ENCODE results near the gene MYEOV. TPM values are rescaled to one million over a fixed set of nuclear protein-coding genes. Genes with fewer than 3 reads are reported as not detected.

The MYEOV gene
- total and polyA plus RNA-seq, 2 of the 8 experiments (the other 6 are each of a cell fraction or from before 2014, with no cell fraction given): 0.44 to 0.67 TPM

DNA sequence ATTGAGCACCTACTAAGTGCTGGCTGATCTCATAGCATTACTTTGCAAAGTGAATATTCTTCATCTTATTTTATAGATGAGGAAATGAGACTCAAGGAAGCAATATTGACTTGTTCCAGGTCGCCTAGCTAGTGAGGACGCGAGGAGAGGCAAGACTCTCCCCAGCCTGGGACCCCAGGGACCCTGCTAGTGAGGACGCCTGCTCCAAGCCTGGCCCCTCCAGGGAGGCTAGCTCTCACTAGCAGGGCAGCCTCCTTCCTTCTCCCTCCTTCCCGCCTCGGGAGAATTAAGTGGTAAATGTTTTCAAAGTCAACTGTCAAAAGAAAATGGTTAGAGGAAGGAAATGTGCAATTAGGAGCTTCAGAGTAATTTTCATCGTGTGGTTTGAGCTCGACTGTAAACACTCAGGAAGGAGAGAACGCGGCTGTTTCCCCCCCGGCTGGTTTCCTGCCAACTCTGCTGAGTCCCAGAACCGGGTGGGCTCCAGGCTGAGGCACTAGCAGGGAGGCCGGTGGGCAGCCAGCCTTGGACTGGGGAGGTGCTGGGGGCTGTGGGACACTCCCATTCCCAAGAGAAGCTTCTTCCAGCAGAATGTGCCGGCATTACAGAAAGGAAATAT, 17.9 kb downstream of the MYEOV start:
- POLR2A ChIA-PET (ENCODE audit: partially characterized antibody): interaction anchor here (0.6 to 0.8 kb wide), 2 partner anchors 62 to 63 kb away, joined by 4 read pairs; no protein-coding TSS in a partner anchor
- H3K9ac ChIP-seq (replicated peaks in 1 of 4; ENCODE audit: extremely low read depth in 1 of 4, low read depth in 3 of 4, low read length in 3 of 4): no peak overlapping the region

More for the DNA sequence above, 17.9 kb downstream of the MYEOV start:
- CTCF ChIA-PET (ENCODE audit: partially characterized antibody): interaction anchor here (0.8 to 1.1 kb wide), 2 partner anchors 19 to 79 kb away, joined by 3 to 4 read pairs; no protein-coding TSS in a partner anchor
- Histone ChIP-seq H3K79me1 (ENCODE audit: low read depth, low read length) (no peaks in the 10 kb centered on the region), H2AK5ac (ENCODE audit: low read depth, low read length) (no peak overlapping the region), H2AFZ (ENCODE audit: low read length) (no peak overlapping the region), H4K8ac (ENCODE audit: extremely low read depth, insufficient read depth, low read length) (no peak overlapping the region), H4K91ac (replicated peaks; ENCODE audit: insufficient read length, low read length) (no peak overlapping the region), H4K20me1 (replicated peaks in 1 of 2; ENCODE audit: control insufficient read depth in 1 of 2, insufficient read depth in 2 of 2, low read length in 2 of 2) (no peaks in the 10 kb centered on the region), H3K18ac (ENCODE audit: extremely low read depth, low read length) (no peak overlapping the region), H3K4me2 (ENCODE audit: insufficient read depth in 1 of 2, low read depth in 2 of 2, low read length in 2 of 2) (no peak overlapping the region), H3K9me3 (ENCODE audit: insufficient read depth in 2 of 2, low read depth in 1 of 2, low read length in 1 of 2) (no peaks in the 10 kb centered on the region), H2BK120ac (replicated peaks; ENCODE audit: low read depth, low read length) (no peak overlapping the region), H3K27me3 (replicated peaks in 1 of 4; ENCODE audit: control insufficient read depth in 3 of 4, extremely low read depth in 1 of 4, insufficient read depth in 3 of 4, low read length in 3 of 4) (no peaks in the 10 kb centered on the region; a peak in 1 of 7 replicates), H4K5ac (ENCODE audit: insufficient read length, low read depth, low read length) (no peak overlapping the region), H2BK15ac (ENCODE audit: low read length) (no peak overlapping the region), H3K4me1 (replicated peaks in 1 of 4; ENCODE audit: control insufficient read depth in 3 of 4, insufficient read depth in 4 of 4, low read length in 3 of 4) (peaks cover 0 to 3% (median 1%) of the 10 kb centered on the region in 4 experiments; a peak in 1 of 7 replicates), H3K23me2 (ENCODE audit: low read depth, low read length) (peaks cover 10% of the 10 kb centered on the region; the same call in 1 of the 2 replicates), H2BK5ac (ENCODE audit: low read depth, low read length) (no peak overlapping the region), H2BK20ac (ENCODE audit: low read length) (no peak overlapping the region), H3K36me3 (ENCODE audit: control insufficient read depth in 2 of 4, insufficient read depth in 4 of 4, low read length in 3 of 4) (no peaks in the 10 kb centered on the region), H3K23ac (ENCODE audit: insufficient read length) (no peak overlapping the region), H3K56ac (replicated peaks; ENCODE audit: insufficient read length, low read depth, low read length) (no peak overlapping the region), H3K4ac (replicated peaks; ENCODE audit: insufficient read length, low read depth, low read length) (no peak overlapping the region), H3K27ac (ENCODE audit: low read depth, low read length) (no peak overlapping the region), H3K14ac (ENCODE audit: insufficient read length) (no peak overlapping the region), H3K79me2 (ENCODE audit: control insufficient read depth in 1 of 2, insufficient read depth in 2 of 2, low read length in 2 of 2) (no peaks in the 10 kb centered on the region), H2BK12ac (ENCODE audit: low read depth, low read length) (no peak overlapping the region), H3K4me3 (ENCODE audit: extremely low read depth in 1 of 4, insufficient read depth in 2 of 4, low read depth in 3 of 4, low read length in 4 of 4) (no peak overlapping the region)
- WGBS, 2 experiments (ENCODE audit: extremely low coverage in 1 of 2, insufficient coverage in 1 of 2, insufficient read length in 1 of 2, insufficient replicate concordance in 2 of 2, low coverage in 1 of 2, low lambda C conversion rate in 2 of 2, missing lambda C conversion rate in 1 of 2): 92% methylated on average over 14 of the region's 14 CpGs; no CpG with 5 or more reads in 1 of the 2 experiments
- DNase-seq (ENCODE audit: low read depth in 1 of 2, low spot score in 2 of 2) (no peak), FAIRE-seq (no peak)
- TF ChIP-seq FOSL1 (IDR thresholded peaks at IDR 0.05; ENCODE audit: insufficient read depth, low read depth, low read length): no peak
- TF ChIP-seq SIX5 (IDR thresholded peaks at IDR 0.05; ENCODE audit: low read depth, low read length): no peak
- TF ChIP-seq NANOG (IDR thresholded peaks at IDR 0.05; ENCODE audit: insufficient read depth, low read depth, low read length, poor library complexity, severe bottlenecking): no peak
- TF ChIP-seq, protein P1, sequence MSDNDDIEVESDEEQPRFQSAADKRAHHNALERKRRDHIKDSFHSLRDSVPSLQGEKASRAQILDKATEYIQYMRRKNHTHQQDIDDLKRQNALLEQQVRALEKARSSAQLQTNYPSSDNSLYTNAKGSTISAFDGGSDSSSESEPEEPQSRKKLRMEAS (IDR thresholded peaks at IDR 0.05): no peak
- TF ChIP-seq CBX5 (IDR thresholded peaks at IDR 0.05; ENCODE audit: low read depth, low read length): no peak
- TF ChIP-seq GTF2F1 (IDR thresholded peaks at IDR 0.05; ENCODE audit: borderline replicate concordance, low read depth, low read length): no peak
- TF ChIP-seq JUND (IDR thresholded peaks at IDR 0.05; ENCODE audit: low read length): no peak
- no peak for TF ChIP-seq POU5F1 (IDR thresholded peaks at IDR 0.05; ENCODE audit: low read depth, low read length)
- TF ChIP-seq SP4 (IDR thresholded peaks at IDR 0.05; ENCODE audit: low read length): no peak

All from H1 (cell line).